SK-N-SH treated with all-trans-retinoic acid at 6 μM for 48 hours (cell line): ENCODE data around the gene UGP2.

Experiments
- ARNTL ChIP-seq: fragments of 450-650 bp; formaldehyde crosslinking; IDR thresholded peaks from 2 replicates; pipeline ENCODE4 v1.5.0; 2020; ENCODE audit warnings: low read depth, mild to moderate bottlenecking, moderate library complexity, borderline replicate concordance
- ISL1 ChIP-seq: fragments of 250-450 bp; sonication (Bioruptor Pico); IDR thresholded peaks from 2 replicates; pipeline ENCODE4 v2.1.2; 2022; ENCODE audit warnings: mild to moderate bottlenecking, moderate library complexity
- OSR1 ChIP-seq: fragments of 250-450 bp; sonication (Bioruptor Pico); IDR thresholded peaks from 2 replicates; pipeline ENCODE4 v1.8.0; 2022; ENCODE audit warnings: moderate library complexity, mild to moderate bottlenecking, inconsistent platforms
- TF ChIP-seq, protein P1 (sequence below): fragments of 250-450 bp; sonication (Bioruptor Pico); IDR thresholded peaks from 2 replicates; pipeline ENCODE4 v1.5.0; 2020; ENCODE audit warnings: mild to moderate bottlenecking, moderate library complexity

DNA sequence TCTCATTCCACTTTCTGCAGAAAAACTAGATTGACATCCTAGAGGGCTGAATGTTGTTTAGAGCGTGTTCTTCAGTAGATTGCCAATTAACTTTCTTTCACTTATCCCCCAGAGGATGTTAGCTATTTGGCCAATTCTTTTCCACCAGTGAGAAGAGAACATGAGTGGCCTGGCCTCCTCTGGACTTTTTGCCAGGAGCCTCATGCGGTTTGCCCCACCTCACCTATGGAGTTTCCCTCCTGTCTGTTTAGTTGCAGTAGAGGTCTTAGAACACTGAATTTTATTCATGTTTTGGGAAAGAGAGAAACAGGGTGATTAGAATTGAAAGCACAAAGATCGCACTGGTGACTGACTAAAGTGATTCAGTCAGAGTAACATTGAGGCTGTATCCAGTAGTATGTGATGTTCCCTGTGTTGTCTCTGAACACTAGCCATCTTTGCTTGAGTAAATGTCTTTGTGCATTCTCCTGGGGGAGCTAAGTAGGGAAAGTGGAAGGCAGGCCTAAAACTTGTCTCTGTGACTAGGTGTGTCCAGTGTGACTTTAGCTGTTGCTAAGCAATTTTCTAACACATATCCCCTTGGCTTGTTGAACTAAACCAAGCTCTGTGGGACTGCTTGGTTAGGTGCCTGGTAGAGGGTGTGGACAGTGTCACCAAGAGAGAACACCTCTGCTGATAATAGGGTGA, 34.0 kb downstream of the UGP2 start:
- TF ChIP-seq, protein P1, sequence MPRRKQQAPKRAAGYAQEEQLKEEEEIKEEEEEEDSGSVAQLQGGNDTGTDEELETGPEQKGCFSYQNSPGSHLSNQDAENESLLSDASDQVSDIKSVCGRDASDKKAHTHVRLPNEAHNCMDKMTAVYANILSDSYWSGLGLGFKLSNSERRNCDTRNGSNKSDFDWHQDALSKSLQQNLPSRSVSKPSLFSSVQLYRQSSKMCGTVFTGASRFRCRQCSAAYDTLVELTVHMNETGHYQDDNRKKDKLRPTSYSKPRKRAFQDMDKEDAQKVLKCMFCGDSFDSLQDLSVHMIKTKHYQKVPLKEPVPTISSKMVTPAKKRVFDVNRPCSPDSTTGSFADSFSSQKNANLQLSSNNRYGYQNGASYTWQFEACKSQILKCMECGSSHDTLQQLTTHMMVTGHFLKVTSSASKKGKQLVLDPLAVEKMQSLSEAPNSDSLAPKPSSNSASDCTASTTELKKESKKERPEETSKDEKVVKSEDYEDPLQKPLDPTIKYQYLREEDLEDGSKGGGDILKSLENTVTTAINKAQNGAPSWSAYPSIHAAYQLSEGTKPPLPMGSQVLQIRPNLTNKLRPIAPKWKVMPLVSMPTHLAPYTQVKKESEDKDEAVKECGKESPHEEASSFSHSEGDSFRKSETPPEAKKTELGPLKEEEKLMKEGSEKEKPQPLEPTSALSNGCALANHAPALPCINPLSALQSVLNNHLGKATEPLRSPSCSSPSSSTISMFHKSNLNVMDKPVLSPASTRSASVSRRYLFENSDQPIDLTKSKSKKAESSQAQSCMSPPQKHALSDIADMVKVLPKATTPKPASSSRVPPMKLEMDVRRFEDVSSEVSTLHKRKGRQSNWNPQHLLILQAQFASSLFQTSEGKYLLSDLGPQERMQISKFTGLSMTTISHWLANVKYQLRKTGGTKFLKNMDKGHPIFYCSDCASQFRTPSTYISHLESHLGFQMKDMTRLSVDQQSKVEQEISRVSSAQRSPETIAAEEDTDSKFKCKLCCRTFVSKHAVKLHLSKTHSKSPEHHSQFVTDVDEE (CRISPR knock-in tag), result no peak
- TF ChIP-seq OSR1 (CRISPR knock-in tag) (no peak), ISL1 (CRISPR knock-in tag) (no peak), ARNTL (CRISPR knock-in tag) (no peak)
